Measurements from ENCODE around the gene CCDC43.
A peak's percentile ranks its signal among the peaks of the same experiment; 100 is the strongest.

The CCDC43 gene

GRCh38 chr17:44633998-44634397 is 55.6 kb downstream of the CCDC43 start:
- Mint-ChIP-seq H3K27me3 (ENCODE audit: low read depth) (peaks cover 3% of the 10 kb centered on the region), H3K27ac (no peak overlapping the region), H3K4me1 (peaks cover 13% of the 10 kb centered on the region), H3K9me3 (no peaks in the 10 kb centered on the region), H3K4me3 (no peak overlapping the region), H3K36me3 (ENCODE audit: low read depth) (no peaks in the 10 kb centered on the region)
- TF ChIP-seq CTCF (IDR thresholded peaks at IDR 0.05; ENCODE audit: unreplicated experiment in 3 of 3), result no peak

- Mint-ChIP-seq H3K4me1 (peaks cover 31% of the 10 kb centered on the region), H3K27me3 (ENCODE audit: low read depth) (peaks cover 3% of the 10 kb centered on the region), H3K27ac (peak overlapping the region; percentile 25 to 75 (median 40)), H3K4me3 (no peak overlapping the region), H3K9me3 (no peaks in the 10 kb centered on the region), H3K36me3 (ENCODE audit: low read depth) (no peaks in the 10 kb centered on the region)
- no peak for TF ChIP-seq CTCF (IDR thresholded peaks at IDR 0.05; ENCODE audit: unreplicated experiment in 3 of 3)
Measured at GRCh38 chr17:44630703-44631102, 58.9 kb downstream of the CCDC43 start.

- H3K9me3 Mint-ChIP-seq, result no peaks in the 10 kb centered on the region
- TF ChIP-seq CTCF (IDR thresholded peaks at IDR 0.05; ENCODE audit: unreplicated experiment in 3 of 3), result no peak
- H3K27ac Mint-ChIP-seq, result peak overlapping the region in 2 of 3 experiments; percentile 94 to 97
- H3K27me3 Mint-ChIP-seq (ENCODE audit: low read depth), result peaks cover 3% of the 10 kb centered on the region
- peaks cover 31% of the 10 kb centered on the region for H3K4me1 Mint-ChIP-seq
- no peaks in the 10 kb centered on the region for H3K36me3 Mint-ChIP-seq (ENCODE audit: low read depth)
- no peak overlapping the region for H3K4me3 Mint-ChIP-seq
Measured at GRCh38 chr17:44629314-44629713, 60.3 kb downstream of the CCDC43 start.

- Mint-ChIP-seq H3K27me3 (ENCODE audit: low read depth) (peaks cover 3% of the 10 kb centered on the region), H3K4me3 (peak overlapping the region; percentile 46 to 65 (median 57)), H3K9me3 (no peaks in the 10 kb centered on the region), H3K4me1 (peaks cover 31% of the 10 kb centered on the region), H3K27ac (peak overlapping the region; percentile 94 to 97 (median 95)), H3K36me3 (ENCODE audit: low read depth) (no peaks in the 10 kb centered on the region)
- TF ChIP-seq CTCF (IDR thresholded peaks at IDR 0.05; ENCODE audit: unreplicated experiment in 3 of 3), result no peak
Measured at GRCh38 chr17:44628243-44629188, 61.1 kb downstream of the CCDC43 start.

- TF ChIP-seq CTCF (IDR thresholded peaks at IDR 0.05; ENCODE audit: unreplicated experiment in 3 of 3), result no peak
- Mint-ChIP-seq H3K9me3 (no peaks in the 10 kb centered on the region), H3K27me3 (ENCODE audit: low read depth) (peaks cover 3% of the 10 kb centered on the region), H3K4me3 (peak overlapping the region; percentile 39 to 65 (median 57)), H3K36me3 (ENCODE audit: low read depth) (no peaks in the 10 kb centered on the region), H3K27ac (peak overlapping the region; percentile 94 to 97 (median 95)), H3K4me1 (peaks cover 31% of the 10 kb centered on the region)
Measured at GRCh38 chr17:44627513-44628242, 61.9 kb downstream of the CCDC43 start.

Data from nephron (organoid).